HG03521 (cell line): ENCODE data around the gene RFX3.
A peak's percentile ranks its signal among the peaks of the same experiment; 100 is the strongest.

Source experiments
- ATAC-seq: cut with Tn5 transposase; IDR thresholded peaks from one replicate; pipeline ENCODE4 v1.9.1; 2021; ENCODE audit warnings: mild to moderate bottlenecking, moderate library complexity; ENCODE audit not compliant: unreplicated experiment

Gene RFX3

DNA sequence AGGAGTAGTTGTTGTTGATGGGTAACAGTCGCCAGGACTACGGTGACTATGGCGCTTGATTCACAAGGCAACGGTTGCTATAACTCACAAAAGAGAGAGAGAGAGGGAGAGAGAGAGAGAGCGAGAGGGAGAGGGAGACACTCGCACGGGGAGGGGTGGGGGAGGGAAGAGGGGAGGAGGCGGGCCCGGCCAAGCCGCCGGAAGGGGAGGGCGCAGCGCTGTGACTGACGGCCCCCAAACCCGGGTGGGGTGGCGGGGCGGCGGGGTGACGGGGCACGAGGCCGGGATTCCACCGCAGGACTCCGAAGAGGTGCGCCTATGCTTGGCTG lies at the start of gene RFX3:
Gene RFX3, minus strand, starts transcription at position 166 of the 329 bp plus-strand sequence. CDS start 130,413 bp downstream, outside the sequence.
- ATAC-seq: peak; percentile 49

- ATAC-seq: no peak
These were observed 45.7 kb upstream of the RFX3 start for GRCh38 chr9:3571500-3571899.

DNA sequence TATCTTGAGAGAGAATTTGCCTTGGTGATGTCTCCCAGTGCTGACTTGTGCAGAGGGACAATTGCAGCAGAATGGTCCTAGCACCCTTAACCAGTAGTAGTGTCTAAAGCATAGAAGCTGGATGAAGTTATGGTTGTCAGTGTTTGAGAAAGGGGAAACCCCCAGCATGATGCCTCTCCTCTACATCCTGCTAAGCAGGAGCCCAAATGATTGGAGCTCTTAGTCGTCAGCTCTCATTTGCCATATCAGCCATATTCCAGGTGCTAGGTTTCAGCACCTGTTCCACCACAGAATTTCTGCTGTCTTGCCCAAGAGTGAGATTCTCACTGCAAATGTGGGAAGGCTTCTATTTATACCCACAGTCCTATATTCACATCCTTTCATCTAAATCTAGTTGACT lies 43.7 kb upstream of the RFX3 start:
- no peak for ATAC-seq

GRCh38 chr9:3567988-3568387 lies 42.2 kb upstream of the RFX3 start:
- no peak for ATAC-seq

- ATAC-seq: no peak
These were observed 27.4 kb upstream of the RFX3 start for GRCh38 chr9:3553076-3553765.

- ATAC-seq: no peak
These were observed 23.4 kb upstream of the RFX3 start for GRCh38 chr9:3549225-3549624.

- no peak for ATAC-seq
These were observed 22.8 kb upstream of the RFX3 start for GRCh38 chr9:3548648-3549047.

GRCh38 chr9:3541206-3541605 lies 15.4 kb upstream of the RFX3 start:
- ATAC-seq: no peak

- no peak for ATAC-seq
These were observed 9.0 kb upstream of the RFX3 start for GRCh38 chr9:3534614-3535404.

DNA sequence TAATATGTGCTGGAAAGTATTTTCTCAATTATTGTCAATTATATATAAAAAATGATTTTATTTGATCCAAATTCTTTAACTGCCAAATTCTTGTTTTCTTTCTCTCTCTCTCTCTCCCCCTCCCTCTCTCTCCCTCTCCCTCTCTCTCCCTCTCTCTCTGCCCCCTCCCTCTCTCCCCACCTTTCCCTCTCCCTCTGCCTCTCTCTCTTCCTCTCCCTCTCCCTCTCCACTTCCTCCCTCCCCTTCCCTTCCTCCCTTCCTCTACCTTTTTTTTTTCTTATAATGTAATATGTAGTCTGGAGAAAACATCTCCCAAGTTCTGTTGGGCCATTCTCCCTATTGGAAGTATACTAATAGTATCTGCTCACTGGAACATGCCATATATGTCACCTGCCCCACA lies 6.4 kb upstream of the RFX3 start:
- no peak for ATAC-seq

- ATAC-seq: no peak
These were observed 2.6 kb upstream of the RFX3 start for GRCh38 chr9:3528451-3528850.

DNA sequence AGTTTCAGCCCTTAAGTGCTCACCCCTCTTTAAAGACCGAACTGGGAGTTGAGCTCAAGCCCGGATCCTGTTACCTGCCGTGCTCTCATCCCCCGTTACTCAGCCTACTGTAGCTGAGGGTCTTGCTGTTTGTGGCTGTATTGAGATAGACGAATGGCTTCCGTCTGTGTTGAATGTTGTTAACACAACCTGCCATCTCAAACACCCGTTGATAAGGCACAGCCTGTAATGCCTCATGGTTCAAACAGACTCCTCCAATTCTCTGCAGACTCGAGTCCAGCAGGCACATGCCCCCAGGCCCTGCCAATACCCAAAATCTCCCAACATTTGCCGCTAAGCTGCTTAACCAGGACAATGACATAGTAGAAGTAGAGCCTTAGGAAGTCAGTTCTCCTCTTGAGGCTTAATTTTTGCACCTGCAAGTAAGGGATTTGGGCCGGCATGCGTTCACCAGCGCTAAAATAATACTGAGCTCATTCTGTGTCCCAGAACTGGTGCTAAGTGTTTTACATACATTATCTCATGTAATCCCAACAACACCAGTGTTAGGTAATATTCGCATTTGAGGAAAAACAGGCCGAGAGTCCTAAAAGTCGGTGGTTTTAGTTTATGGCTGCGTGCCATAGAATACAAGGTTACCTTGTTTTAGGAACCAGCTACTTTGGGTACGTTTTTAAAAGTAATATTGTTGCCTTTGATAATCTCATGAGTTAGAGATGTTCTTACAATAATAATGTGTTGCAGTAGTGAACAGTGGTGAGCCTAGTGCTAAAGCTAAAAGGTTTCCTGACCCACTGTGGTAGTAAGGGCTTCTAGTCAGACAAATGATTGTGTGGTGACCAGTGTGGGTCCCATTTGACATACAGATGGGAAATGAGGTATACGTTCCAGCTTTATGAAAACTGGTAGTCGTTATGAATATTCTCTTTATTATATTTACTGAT lies 1.5 kb upstream of the RFX3 start:
- ATAC-seq: no peak

DNA sequence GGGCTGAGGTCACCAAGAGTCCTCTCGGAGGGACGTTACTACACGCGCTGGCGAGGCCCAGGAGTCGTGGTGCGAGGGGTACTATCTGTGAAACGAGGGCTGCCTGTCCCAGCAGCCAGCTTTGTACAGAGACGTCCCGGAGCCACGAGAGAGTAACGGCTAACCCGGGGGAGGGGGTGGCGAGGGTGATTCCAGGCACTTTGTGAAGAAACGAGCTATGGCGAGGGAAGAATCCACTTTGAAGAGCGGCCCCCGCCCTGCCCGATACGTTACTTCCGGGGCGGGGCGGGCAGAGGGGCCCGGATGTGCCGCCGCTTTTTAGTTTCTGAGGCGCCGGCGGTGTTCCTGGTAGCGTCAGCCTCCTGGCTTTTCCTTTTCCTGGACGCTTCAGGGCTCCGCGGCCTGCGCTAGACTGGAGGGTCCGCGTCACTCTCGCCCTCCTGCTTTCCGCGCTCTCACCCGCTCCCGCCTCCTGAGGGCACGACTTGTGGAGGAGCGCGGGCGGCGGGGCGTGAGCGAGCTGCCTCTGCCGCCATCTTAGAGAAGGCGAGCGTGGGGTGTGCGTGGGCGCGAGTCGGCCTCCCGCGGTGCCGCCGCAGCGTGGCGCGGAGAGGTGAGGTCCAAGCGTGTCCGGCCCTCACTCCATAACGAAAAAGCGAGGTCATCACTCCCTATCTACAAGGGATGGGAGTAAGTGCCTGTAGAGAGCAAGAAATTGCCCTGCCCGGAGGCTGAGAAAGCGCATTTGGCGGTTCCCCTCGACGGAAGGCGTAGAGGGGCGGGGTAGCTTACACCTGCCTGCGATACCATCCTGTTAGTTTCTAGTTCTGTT lies 580 bp upstream of the RFX3 start:
- ATAC-seq: peak; percentile 43

- peak; percentile 0 for ATAC-seq
These were observed 535 bp downstream of the RFX3 start for GRCh38 chr9:3525096-3525835.

GRCh38 chr9:3521966-3522365 lies 3.8 kb downstream of the RFX3 start:
- no peak for ATAC-seq

DNA sequence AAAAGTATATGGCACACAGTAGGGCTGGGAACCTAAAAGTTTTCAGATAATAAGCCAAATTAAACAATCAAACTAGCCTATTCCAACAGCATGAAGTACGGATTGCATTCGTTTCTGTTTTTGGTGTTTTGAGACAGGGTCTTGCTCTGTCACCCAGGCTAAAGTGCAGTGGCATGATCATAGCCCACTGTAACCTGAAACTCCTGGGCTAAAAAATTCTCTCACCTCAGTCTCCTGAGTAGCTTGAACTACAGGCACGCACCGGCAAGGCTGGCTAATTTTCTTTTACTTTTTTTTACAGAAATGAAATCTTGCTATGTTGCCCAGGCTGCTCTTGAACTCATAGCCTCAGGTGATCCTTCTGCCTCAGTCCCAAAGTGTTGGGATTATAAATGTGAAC lies 5.2 kb downstream of the RFX3 start:
- ATAC-seq: no peak

- no peak for ATAC-seq
These were observed 8.3 kb downstream of the RFX3 start for GRCh38 chr9:3517377-3518048.

DNA sequence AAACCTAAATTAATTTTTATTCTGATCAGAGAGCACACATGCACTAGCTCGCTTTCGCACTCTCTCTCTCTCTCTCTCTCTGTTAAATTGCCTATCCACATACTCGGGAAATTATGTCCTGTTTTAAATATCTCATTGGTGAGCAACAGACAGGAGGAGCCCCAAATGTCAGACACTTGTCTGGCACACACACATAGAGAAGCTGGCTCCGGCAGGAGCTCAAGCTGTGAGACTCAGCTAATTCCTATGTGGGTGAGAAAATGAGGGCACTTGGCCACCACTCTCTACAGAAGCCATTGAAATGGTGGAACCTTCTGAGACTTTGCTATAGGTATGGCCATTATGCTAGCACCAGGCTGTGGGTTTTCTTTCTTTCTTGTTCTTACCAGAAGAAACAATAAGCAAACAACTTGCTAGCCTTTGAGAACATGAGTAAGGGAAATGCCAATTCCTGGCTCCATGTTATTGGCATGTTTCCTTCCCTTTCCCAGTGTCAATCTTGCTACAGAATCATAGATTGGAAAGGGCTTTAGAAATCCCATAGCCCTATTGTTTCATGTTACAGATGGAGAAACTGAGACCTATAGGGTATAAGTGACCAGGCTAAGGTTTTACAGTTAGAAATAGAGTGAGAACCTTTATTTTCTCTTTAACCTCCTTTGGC lies 9.0 kb downstream of the RFX3 start:
- no peak for ATAC-seq

DNA sequence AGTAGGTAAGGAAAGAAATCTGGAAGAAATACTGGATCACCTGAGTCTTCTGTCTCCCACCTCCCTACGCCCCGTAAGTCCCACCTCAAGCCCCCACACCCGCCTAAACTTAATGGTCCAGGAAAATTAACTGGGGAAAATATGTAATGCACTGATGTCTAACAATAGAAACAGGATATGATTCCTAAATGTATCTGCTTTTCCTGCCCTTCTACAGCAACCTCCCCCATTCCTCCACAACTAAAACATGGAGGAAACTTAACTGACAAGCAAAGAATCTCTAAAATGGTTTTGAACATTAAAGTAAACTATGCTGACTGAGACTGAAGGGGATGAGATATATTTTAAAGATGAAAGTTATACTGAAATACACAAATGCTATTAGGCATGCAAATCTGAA lies 10.4 kb downstream of the RFX3 start:
- no peak for ATAC-seq
